KMS-11 (cell line): ENCODE data around the gene VWC2.

Experiments
- H2AFZ ChIP-seq: fragments of 200-600 bp; sonication (generic); 2 replicates; pipeline ENCODE4 v1.6.1; 2016; ENCODE audit warnings: antibody characterized with exemption, mixed run types, low read depth
- H3K27ac ChIP-seq: fragments of 200-600 bp; sonication (generic); 2 replicates; pipeline ENCODE4 v1.6.1; 2016; ENCODE audit warnings: mild to moderate bottlenecking, mixed run types
- H3K27me3 ChIP-seq: fragments of 200-600 bp; sonication (generic); 2 replicates; pipeline ENCODE4 v1.6.1; 2017; ENCODE audit warnings: mild to moderate bottlenecking, low read depth, mixed run types, moderate library complexity; ENCODE audit not compliant: insufficient read depth
- H3K36me3 ChIP-seq: fragments of 200-600 bp; sonication (generic); 2 replicates; pipeline ENCODE4 v1.6.1; 2017; ENCODE audit warnings: mild to moderate bottlenecking, mixed run types; ENCODE audit not compliant: insufficient read depth
- H3K4me1 ChIP-seq: fragments of 200-600 bp; sonication (generic); 2 replicates; pipeline ENCODE4 v1.6.1; 2016; ENCODE audit warnings: mild to moderate bottlenecking, low read depth, mixed run types; ENCODE audit not compliant: poor library complexity, severe bottlenecking
- H3K4me2 ChIP-seq: fragments of 200-600 bp; sonication (generic); 2 replicates; pipeline ENCODE4 v1.7.0; 2016; ENCODE audit warnings: mild to moderate bottlenecking, mixed run types
- H3K4me3 ChIP-seq: fragments of 200-600 bp; sonication (generic); IDR thresholded peaks from 2 replicates; pipeline ENCODE4 v1.6.1; 2017; ENCODE audit warnings: low read depth, low read length, mixed read lengths; ENCODE audit not compliant: insufficient read depth
- H3K79me2 ChIP-seq: fragments of 200-600 bp; sonication (generic); 2 replicates; pipeline ENCODE4 v1.6.1; 2016; ENCODE audit warnings: low read depth, mixed run types; ENCODE audit not compliant: insufficient read depth
- H3K9ac ChIP-seq: fragments of 200-600 bp; sonication (generic); 2 replicates; pipeline ENCODE4 v1.6.1; 2016; ENCODE audit warnings: mild to moderate bottlenecking, mixed run types
- H4K20me1 ChIP-seq: fragments of 200-600 bp; sonication (generic); 2 replicates; pipeline ENCODE4 v1.6.1; 2016; ENCODE audit warnings: mild to moderate bottlenecking, mixed run types; ENCODE audit not compliant: insufficient read depth
- CTCF ChIP-seq: fragments of 200-600 bp; sonication (generic); conservative IDR thresholded peaks from 2 replicates; pipeline ENCODE4 v1.6.1; 2017; ENCODE audit warnings: low read depth, mild to moderate bottlenecking, antibody characterized with exemption, low read length, moderate library complexity, mixed read lengths

The VWC2 gene

GRCh38 chr7:49763791-49764190, 9.6 kb upstream of the VWC2 start:
- H3K4me2 ChIP-seq, result no peak overlapping the region
- H4K20me1 ChIP-seq, result no peaks in the 10 kb centered on the region
- H3K36me3 ChIP-seq, result no peaks in the 10 kb centered on the region; the same call in 1 of the 2 replicates
- peaks cover 58% of the 10 kb centered on the region for H3K4me1 ChIP-seq
- H3K27me3 ChIP-seq, result no peaks in the 10 kb centered on the region
- H2AFZ ChIP-seq, result peak overlapping the region; percentile 4; the same call in 1 of the 2 replicates
- no peak overlapping the region for H3K4me3 ChIP-seq
- H3K27ac ChIP-seq, result no peak overlapping the region
- H3K79me2 ChIP-seq, result no peaks in the 10 kb centered on the region
- no peak overlapping the region for H3K9ac ChIP-seq
- TF ChIP-seq CTCF, result no peak

- H3K4me3 ChIP-seq, result no peak overlapping the region
- H3K4me1 ChIP-seq, result peaks cover 88% of the 10 kb centered on the region
- H3K27ac ChIP-seq, result peak overlapping the region; percentile 76
- peak overlapping the region; percentile 20; the same call in 1 of the 2 replicates for H2AFZ ChIP-seq
- peak overlapping the region; percentile 76 for H3K4me2 ChIP-seq
- no peaks in the 10 kb centered on the region for H4K20me1 ChIP-seq
- H3K9ac ChIP-seq, result peak overlapping the region; percentile 22; the same call in 1 of the 2 replicates
- no peaks in the 10 kb centered on the region for H3K79me2 ChIP-seq
- H3K36me3 ChIP-seq, result no peaks in the 10 kb centered on the region
- no peak for TF ChIP-seq CTCF
- H3K27me3 ChIP-seq, result no peaks in the 10 kb centered on the region
Measured at GRCh38 chr7:49766966-49767365, 6.5 kb upstream of the VWC2 start.

GRCh38 chr7:49767719-49768118, 5.7 kb upstream of the VWC2 start:
- H4K20me1 ChIP-seq, result no peaks in the 10 kb centered on the region
- H2AFZ ChIP-seq, result peak overlapping the region; percentile 20; the same call in 1 of the 2 replicates
- peak overlapping the region; percentile 22; the same call in 1 of the 2 replicates for H3K9ac ChIP-seq
- H3K4me2 ChIP-seq, result peak overlapping the region; percentile 76
- H3K4me1 ChIP-seq, result peaks cover 92% of the 10 kb centered on the region
- TF ChIP-seq CTCF, result no peak
- H3K79me2 ChIP-seq, result no peaks in the 10 kb centered on the region
- no peaks in the 10 kb centered on the region for H3K36me3 ChIP-seq
- no peaks in the 10 kb centered on the region for H3K27me3 ChIP-seq
- H3K4me3 ChIP-seq, result no peak overlapping the region
- peak overlapping the region; percentile 76 for H3K27ac ChIP-seq

GRCh38 chr7:49768254-49768653, 5.2 kb upstream of the VWC2 start:
- Histone ChIP-seq H3K27me3 (no peaks in the 10 kb centered on the region), H3K27ac (peak overlapping the region; percentile 76), H3K9ac (no peak overlapping the region), H3K4me3 (no peak overlapping the region), H3K4me1 (peaks cover 93% of the 10 kb centered on the region), H3K4me2 (peak overlapping the region; percentile 76), H2AFZ (peak overlapping the region; percentile 20), H4K20me1 (no peaks in the 10 kb centered on the region), H3K79me2 (no peaks in the 10 kb centered on the region), H3K36me3 (no peaks in the 10 kb centered on the region)
- no peak for TF ChIP-seq CTCF
